SIG-M5 treated with dmso at 0.1 percent for 504 hours (cell line): ENCODE results near the gene CNNM2.
A peak's percentile ranks its signal among the peaks of the same experiment; 100 is the strongest.
"Not testable (repeated sequence)": the region's sequence is repeated elsewhere in the genome, so short reads cannot be mapped to it uniquely, and the experiment has no call there.

Experiments used
- DNase-seq: peaks from one replicate; lab custom pipeline; 2025; ENCODE audit not compliant: unreplicated experiment; lab: John Stamatoyannopoulos, UW

The CNNM2 gene

DNA sequence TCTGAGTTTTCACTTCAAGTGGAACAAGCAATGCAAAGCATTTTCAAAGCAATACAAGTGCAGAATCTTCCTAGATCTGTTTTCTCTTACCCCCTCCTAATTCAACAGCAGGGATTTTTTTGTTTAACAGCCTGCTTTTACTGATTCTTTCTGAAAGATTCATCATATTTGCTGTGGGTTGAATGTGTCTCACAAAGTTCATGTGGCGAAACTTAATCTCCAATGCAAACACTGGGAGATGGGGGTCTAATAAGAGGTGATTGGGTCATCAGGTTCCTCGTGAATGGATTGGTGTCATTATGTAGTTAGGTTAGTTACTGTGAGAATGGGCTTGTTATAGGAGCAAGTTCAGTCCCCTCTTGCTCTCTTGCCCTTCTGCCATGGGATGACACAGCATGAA lies 107.6 kb downstream of the CNNM2 start:
- DNase-seq = no peak

DNA sequence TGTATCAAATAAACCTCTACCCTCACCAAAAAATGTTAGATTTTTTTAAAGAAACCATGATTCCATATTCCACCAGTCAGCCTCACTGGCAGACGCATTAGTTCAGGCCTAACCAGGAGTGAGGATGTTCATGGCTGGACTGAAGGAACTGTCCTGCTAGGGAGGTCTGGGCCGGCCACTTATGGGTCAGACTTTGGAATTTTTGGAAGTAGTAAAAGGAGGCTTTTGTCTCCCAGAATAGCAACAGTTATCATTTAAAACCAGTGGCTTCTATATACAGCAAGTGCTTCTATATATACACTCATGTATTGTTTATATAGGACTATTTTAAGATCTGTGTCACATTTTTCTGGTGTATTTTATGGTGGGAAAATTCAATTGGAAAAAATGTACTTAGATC lies 120.5 kb downstream of the CNNM2 start:
- no peak for DNase-seq

- no peak for DNase-seq
Measured at GRCh38 chr10:103040418-103040817, 122.3 kb downstream of the CNNM2 start.

GRCh38 chr10:103041391-103041790 lies 123.3 kb downstream of the CNNM2 start:
- no peak for DNase-seq

DNA sequence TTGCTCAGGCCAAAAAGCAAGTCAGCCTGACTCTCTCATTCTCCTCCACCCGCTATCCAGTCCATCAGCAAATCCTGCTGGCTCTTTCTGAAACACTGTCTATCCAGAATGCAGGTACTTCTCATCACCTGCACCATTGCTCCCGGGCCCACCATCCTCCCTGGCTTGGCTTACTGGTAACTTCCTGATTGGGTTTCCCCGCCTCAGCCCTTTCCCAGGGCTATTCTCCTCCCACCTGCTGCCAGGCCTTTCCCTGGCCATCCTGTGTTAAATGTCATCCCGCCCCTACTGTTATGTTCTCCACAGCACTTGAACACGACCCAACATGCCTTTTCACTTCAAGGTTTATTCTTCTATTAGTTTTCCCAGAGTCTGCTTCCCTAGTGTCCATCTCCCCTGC lies 124.0 kb downstream of the CNNM2 start:
- no peak for DNase-seq

- DNase-seq = no peak
Measured at GRCh38 chr10:103042908-103043307, 124.8 kb downstream of the CNNM2 start.

DNA sequence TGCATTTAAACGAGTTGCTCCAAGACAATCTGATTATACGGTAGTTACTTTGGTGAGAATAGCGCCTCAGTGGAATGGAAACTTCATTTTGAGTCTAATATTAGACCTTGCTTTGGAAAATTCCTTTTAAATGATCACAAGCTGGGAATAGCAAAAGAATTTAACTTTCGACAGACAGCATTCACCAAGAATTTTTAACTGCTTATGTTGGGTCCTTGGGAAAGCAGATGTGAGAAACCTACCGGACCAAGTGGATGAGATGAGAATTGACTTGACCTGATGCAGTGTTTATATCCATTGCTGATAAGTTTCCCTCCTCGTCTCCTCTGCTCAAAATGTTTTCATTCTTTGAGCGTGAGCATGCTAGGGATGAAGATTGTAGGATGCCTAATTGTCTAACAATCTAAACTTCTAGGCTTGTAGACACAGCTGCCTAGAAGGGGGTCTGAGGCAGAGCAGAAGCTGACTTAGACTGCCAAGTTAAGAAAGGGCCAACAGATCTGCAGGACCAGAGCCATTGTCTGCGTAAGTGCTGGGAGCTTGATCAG lies 126.9 kb downstream of the CNNM2 start:
- DNase-seq = no peak

GRCh38 chr10:103045961-103046360 lies 127.9 kb downstream of the CNNM2 start:
- DNase-seq = no peak

- DNase-seq = no peak
Measured at GRCh38 chr10:103047381-103047780, 129.3 kb downstream of the CNNM2 start.

GRCh38 chr10:103049237-103049636 lies 131.1 kb downstream of the CNNM2 start:
- no peak for DNase-seq

GRCh38 chr10:103053659-103054581 lies 135.8 kb downstream of the CNNM2 start:
- peak; percentile 16 for DNase-seq

DNA sequence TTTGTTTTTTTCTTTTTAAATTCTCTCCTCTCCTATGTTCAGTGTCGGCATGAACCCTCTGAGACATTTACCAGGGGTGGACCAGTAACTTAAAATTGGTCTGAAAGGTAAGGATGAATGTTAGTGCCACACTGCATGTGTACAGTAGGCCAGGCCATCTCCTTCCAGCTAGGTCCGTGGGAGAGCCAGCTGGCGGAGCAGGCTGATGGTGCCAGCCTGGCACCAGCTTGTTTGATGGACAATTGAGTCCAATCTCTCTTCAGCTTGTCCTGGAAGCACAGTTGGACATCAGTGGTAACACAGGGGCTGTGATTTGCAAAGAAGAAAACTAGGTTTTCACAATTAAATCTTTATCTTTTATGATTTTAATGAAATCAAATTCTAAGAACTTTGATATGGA lies 136.5 kb downstream of the CNNM2 start:
- DNase-seq = no peak

DNA sequence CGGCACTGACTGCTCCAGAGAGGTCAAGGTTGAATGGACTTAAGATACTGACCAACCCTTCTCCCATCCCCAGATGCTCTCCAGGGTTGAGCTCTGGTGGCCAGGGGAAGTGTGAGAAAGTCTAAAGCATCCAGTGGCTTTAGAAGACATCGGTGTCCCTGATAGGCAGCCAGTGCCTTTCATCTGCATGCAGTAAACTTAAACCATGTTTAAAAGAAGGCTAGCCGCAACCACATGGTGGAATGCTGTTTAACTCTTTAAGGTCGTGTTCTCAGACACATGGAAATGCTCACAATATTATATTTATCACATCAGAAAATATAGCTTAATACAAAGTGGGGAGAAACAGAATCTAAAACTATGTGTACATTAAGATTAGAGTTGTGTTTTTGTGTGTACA lies 137.0 kb downstream of the CNNM2 start:
- no peak for DNase-seq

- DNase-seq = no peak
Measured at GRCh38 chr10:103058034-103058433, 139.9 kb downstream of the CNNM2 start.

DNA sequence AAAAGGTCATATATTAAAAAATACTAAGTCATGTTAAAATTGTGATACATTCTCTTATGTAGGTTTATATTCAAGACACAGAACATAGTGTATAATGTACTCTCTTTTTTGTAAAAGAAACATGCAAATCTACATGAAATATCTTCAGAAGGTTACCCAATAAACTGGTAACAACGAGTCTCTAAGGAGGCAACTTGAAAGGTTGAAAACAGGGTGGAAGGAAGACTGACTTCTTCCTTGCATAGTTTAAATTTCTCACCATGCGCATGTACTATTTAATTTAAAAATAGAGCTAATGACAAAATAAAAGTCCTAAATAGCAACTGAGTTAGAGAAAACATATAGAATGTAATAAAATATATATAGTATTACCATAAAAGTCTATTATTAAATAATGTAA lies 142.5 kb downstream of the CNNM2 start:
- DNase-seq = no peak

DNA sequence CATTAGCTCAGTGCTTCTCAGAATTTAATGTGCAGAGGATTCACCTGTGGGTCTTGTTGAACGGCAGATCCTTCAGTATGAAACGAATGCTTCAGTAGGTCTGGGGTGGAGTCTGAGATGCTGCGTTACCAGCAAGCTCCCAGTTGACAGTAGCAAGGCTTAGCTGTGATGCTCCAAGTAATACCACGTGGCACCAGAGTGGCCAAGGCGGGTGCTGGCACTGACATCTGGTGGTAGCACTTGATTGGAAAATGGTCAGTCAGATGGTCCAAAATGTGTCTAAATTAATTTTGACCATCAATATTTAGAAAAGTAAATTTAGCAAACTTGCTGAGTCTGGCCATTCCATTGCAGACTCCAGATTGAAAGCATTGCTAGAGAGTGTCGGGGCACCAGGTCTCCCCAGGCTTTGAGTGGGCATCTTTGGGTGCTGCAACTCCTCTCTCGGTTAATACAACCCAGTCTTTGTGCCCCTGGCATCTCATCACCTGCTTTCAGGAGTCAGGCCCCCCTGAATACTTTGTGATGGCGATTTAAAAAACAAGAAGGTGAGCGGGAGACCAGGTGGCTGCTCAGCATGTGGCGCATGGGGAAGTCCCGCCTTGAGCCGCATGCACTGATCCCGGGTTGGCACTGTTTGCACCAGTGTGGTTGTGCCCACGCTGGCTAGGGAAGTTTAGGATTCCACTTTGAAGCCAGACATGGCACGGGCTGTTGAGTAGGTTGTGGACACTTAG lies 144.9 kb downstream of the CNNM2 start:
- peak; percentile 12 for DNase-seq

DNA sequence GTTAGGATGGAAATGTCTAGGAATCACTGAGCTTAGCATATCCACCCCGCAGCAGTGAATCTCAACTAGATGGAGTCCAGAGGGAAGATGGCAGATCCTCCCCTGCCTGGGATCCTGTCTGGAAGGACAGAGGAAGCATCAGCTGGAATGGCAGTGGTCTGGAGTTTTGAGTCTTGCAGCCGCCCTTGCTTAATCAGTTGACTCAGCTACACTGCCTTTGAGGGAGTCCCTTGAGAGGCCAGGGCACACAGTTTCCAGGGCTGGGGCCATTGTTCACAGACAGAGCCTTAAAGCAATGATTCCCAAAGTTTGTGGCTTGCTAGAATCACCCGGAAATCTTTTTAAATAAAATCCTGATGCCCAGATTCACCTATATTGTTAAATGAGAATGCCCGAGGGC lies 146.9 kb downstream of the CNNM2 start:
- no peak for DNase-seq

- DNase-seq = no peak
Measured at GRCh38 chr10:103066141-103067098, 148.3 kb downstream of the CNNM2 start.

GRCh38 chr10:103067099-103067477 lies 149.0 kb downstream of the CNNM2 start:
- DNase-seq = not testable (repeated sequence)

GRCh38 chr10:103067484-103067883 lies 149.4 kb downstream of the CNNM2 start:
- DNase-seq = no peak

DNA sequence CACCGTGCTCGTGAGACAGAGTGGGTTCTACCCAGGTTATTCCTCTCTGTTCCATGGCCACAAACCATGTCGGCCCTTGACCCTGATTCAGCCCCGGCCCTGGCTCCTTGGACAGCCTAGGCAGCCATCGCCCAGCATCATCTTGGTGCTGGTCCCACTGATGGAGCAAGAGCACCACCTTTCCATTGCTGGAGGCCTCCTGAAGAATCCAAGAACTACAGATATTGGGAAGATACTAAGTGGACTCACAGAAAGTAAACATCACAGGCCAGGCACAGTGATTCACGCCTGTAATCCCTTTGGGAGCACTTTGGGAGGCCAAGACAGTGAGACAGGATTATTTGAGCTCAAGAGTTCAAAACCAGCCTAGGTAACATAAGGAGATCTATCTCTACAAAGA lies 149.9 kb downstream of the CNNM2 start:
- no peak for DNase-seq
